ENCODE measurements around the gene P2RY2.

Gene P2RY2

GRCh38 chr11:73206801-73207200, 11.3 kb upstream of the P2RY2 start:
- DNase-seq = no peak

DNA sequence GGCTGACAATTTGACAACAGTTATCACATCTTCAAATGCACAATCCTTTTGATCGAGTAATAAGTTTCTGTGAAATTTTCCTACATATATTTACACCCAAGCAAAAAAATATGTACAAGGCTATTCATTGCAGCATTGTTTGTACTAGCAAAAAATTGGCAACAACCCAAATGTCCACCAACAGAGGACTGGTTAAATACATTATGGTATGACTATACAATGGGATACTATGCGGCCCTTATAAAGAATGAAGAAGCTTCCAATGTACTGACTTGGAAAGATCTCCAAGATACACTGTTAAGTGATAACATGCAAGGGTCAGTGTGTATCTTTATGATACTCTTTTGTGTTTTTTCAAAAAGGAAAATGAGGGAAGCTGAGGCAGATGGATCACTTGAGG, 8.2 kb upstream of the P2RY2 start:
- DNase-seq = no peak

DNA sequence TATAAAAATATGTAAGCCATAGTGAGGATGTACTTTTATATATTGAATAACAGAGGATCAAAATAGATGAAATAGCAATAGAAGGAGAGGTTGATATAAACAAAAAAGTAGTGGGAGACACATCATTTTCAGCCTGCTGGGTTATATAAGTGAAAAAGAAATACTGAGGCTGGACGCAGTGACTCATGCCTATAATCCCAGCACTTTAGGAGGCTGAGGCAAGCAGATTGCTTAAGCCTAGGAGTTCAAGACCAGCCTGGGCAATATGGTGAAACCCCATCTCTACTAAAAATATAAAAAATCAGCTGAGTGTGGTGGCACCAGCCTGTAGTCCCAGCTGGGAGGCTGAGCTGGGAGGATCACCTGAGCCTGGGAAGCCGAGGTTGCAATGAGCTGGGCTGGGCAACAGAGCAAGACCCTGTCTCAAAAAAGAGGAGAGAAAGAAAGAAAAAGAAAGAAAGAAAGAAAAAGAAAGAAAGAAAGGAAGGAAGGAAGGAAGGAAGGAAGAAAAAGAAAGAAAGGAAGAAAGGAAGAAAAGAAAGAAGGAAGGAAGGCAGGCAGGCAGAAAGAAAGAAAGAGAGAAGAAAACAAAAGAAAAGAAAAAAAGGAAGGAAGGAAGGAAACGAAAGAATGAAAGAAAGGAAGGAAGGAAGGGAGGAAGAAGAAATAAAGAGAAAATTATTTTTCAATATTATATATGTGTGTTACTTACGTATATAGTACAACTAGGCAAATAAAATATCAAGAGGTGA, 7.0 kb upstream of the P2RY2 start:
- DNase-seq = no peak

- no peak for DNase-seq
Observed at GRCh38 chr11:73213196-73214143, 4.6 kb upstream of the P2RY2 start.

DNA sequence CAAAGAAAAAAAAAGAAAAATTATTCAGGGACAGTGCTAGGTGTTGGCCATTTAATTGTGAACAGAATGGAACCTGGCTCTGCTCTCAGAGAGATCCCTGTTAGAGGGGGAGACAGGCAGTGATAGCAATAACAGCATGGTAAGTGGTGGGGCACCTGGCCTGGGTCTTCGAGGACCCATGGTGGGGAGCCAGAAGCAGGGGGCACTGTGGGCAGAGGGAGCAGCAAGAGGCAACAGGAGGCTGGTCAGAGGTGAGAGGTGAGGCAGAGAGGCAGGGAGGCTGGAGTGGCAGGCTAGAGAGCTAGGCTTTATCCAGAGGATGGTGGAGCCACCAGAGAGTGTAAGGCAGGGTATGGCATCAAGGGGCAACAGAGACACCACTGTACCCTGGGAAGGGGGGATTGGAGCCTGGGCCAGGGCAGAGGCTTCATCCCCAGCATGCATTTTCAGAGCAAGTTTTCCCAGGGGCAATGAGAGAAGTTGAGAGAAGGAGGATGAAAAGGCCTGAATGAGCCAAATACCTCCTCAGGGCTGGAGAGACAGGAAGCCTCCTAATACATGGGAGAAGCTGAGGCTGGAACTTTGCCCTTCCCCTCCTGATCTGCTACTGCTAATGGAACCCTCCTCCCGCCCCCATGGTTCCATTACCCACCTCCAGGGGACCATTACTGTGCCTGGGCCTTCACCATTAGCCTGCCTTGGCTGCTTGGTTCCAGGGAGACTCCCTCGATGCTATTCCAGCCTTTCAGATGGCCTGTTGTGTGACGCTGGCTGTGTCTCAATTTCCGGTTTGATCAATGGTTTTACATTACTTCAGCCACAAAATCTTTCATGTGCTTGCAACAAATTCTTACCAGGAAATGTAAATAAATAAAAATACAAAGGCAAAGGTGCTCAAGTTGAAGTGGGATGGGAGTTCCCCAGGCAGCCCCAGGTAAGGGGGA, 2.6 kb upstream of the P2RY2 start:
- DNase-seq = no peak

DNA sequence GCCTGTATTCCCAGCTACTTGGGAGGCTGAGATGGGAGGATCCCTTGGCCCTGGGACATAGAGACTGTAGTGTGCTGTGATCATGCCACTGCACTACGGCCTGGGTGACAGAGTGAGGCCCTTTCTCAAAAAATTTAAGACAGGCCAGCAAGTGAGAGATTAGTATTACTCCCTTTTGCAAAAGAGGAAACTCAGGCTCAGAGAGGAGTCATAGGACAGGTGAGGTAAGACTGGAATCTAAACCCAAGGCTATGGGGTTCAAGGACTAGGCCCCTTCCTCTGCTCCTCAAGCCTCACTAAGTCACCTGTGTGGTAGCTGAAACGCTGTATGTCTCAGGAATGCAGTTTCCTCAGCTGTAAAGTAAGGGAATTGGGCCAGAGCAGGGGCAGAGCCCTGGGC, 1.6 kb upstream of the P2RY2 start:
- no peak for DNase-seq

GRCh38 chr11:73217131-73217809, 811 bp upstream of the P2RY2 start:
- no peak for DNase-seq

GRCh38 chr11:73217810-73218105, 323 bp upstream of the P2RY2 start:
- no peak for DNase-seq

GRCh38 chr11:73218830-73219215, 742 bp downstream of the P2RY2 start:
- no peak for DNase-seq

GRCh38 chr11:73219396-73220285, 1.6 kb downstream of the P2RY2 start:
- no peak for DNase-seq

DNA sequence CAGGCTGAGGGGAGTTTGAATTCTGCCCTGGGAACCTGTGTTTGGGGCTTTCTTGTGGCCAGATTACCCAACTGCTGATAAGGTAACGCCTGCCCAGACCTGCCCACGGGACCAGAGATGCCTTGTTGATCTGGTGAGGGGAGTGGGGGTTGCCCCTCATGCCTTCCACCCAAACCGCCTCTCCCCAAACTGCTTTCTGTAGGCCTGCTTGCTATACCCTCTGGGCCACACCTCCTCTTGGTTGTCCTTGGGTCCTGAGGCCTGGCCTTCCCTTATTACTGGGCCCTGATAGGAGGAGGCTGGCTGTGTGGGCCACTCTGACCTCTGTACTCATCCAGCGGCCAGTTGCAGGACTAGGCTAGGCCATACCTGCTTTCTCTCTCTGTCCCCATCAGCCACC, 3.4 kb downstream of the P2RY2 start:
- DNase-seq = no peak

GRCh38 chr11:73221996-73222395, 3.9 kb downstream of the P2RY2 start:
- no peak for DNase-seq

DNA sequence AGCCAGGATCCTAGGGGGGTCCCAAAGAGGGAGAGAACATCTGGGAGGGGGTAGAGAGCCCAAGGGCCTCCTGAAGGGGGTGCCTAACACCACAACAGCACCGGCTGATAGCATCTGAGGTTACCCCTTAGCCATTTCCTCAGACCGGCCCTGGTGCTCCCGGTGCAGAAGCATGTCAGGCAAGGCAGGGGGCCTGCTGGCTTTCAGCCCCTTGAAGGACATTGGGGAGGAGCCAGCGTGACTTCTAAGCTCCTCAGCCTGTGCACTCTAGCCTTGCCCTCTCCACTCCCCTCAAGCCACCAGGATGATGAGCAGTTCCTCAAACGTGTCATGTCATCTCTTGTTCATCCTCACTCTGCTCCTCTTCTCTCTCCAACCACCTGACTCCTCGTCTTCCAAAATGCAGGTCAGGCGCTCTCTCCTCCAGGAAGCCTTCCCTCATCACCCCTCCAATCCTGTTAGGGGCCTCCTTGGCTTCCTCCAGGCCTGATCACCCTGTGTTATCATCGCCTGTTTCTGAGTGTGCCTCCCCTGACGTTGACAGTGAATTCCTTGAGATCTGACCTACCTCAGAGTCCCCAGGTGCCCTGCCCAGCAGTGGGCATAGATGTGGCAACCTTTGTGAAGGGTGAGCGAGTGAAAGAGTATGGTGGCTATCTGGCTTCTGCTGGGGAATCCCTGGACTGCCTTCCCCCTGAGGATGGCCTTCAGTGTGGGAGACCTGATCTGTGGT, 6.1 kb downstream of the P2RY2 start:
- no peak for DNase-seq

GRCh38 chr11:73225001-73225686, 7.1 kb downstream of the P2RY2 start:
- no peak for DNase-seq

DNA sequence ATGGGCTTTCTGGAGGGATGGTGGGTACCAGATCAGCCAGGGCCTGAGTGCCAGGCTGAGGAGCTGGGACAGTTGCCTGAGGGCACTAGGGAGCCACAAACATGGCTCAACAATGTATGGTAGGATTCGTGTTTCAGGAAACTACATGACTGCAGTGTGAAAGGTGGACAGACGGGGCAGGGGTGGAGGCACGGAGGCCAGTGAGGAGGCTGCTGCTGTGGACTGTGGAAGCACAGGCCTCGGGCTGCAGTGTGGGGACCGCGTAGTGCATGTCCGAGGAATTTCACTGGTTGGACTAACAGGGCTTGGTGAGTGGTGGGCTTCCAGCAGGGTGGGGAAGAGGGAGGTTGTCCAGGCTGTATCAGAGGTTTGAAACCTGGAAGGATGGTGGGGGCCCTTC, 7.8 kb downstream of the P2RY2 start:
- no peak for DNase-seq

DNA sequence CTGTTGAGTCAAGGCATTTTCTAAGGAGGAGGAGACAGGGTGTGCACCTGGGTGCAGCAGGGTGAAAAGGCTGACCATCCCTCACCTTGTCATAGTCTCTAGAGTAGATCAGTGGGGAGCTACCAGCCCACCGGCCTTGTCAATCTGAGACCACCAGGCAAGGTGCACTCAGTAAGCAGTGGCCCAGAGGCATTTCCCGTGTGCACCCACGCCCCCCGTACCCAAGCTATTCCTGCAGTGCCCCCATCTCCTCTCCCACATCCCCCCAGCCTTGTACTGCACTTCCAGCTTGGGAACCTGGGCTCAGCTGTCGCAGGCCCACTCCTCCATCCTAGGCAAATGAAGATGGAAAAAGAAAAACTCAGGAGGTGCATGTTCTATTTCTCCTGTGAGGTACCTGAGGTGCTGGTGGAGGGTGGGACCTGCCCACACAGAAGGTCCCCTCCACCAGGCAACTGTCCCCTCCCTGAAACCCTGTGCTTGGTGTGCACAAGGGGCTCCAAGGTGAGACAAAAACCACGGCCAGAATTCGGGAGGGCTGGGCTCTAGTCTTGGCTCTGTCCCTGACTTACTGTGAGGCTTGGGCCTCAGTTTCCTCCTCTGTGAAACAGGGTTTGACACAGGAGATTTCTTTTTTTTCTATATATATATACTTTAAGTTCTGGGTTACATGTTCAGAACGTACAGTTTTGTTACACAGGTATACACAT, 8.4 kb downstream of the P2RY2 start:
- no peak for DNase-seq

- DNase-seq = no peak
Observed at GRCh38 chr11:73227571-73228211, 9.6 kb downstream of the P2RY2 start.

DNA sequence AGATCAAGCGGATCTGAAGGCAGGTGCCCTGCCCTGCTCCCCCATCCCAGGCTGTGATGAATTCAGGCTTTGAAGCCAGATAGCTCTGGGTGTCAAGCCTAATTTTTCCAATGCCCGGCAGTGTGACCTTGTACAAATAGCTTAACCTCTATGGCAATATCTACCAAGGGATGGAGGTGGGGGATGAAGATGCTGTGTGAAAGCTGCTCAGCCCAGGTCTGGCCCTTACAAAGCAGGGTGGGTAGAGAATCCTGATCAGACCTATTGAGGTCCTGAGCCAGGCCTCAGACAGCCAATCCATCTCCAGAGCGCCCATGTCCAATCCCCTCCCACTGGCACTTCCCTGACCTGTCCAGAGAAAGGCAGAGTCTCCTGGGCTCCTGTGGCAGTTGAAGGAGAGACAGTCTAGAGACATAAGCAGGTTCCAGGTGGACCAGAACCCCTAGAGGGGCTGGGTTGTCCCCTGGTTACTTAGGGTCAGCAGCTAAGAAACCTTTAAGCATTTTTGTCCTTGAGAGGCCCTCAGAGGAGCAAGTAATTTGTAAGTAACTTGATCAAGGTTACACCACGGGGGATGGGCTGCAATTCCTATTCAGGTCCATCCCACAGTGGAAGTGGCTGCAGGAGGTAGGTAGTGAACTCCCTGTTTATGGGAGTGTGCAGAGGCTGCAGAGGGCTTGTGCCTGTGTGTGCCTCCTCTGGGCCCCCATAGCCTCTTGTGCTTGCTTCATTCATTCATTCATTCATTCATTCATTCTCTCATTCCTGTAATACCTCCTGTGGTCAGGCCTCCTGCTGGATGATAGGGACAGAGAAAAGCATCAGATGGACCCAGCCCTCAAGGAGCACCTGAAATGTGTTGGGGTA, 10.4 kb downstream of the P2RY2 start:
- DNase-seq = no peak

Data from NCI-H1105 (cell line).